K562 (cell line): ENCODE results near the gene KAZN. TPM values are rescaled to one million over a fixed set of nuclear protein-coding genes. Genes with fewer than 3 reads are reported as not detected.

Source experiments
- ATAC-seq: fragments of 200-7000 bp; cut with Tn5 transposase; 3 replicates; pipeline ENCODE4 v1.9.1; 2020; ENCODE audit warnings: moderate library complexity
- BruUV-seq: library from RNA; stranded (reverse); fragments of 400-500 nt; replicated peaks from 2 replicates; lab custom pipeline; 2021; lab: Mats Ljungman, UMichigan
- CTCF ChIA-PET: fragments of 300-600 bp; formaldehyde crosslinking; extraction: SDS; loops from one replicate; lab custom pipeline; 2021; ENCODE audit warnings: low intra/inter-chr PET ratio; lab: Yijun Ruan, JAX
- POLR2A ChIA-PET: fragments of 300-600, 350-650 bp; sonication (Branson Sonifier 250); formaldehyde crosslinking; extraction: SDS; loops from one replicate; lab custom pipeline; 2021; ENCODE audit warnings: antibody characterized with exemption, inconsistent platforms; lab: Yijun Ruan, JAX
- DNase-seq, 4 experiments: peaks; one replicate each; pipeline versions ENCODE4 v3.0.0 to v3.0.0-alpha.2; 2011 to 2018; ENCODE audit warnings: low spot score in 3 of 4, mixed read lengths in 3 of 4; ENCODE audit errors: extremely low read depth in 1 of 4
- FAIRE-seq: peaks from 2 replicates; lab custom pipeline; 2011; peaks lifted over from hg19 to GRCh38; lab: Jason Lieb, UNC
- H2AFZ ChIP-seq: 2 replicates; pipeline ENCODE4 v1.6.0; 2011; ENCODE audit warnings: low read depth, low read length, control low read depth, inconsistent platforms
- H3K27ac ChIP-seq: fragments of 200-600 bp; 3 replicates; pipeline ENCODE4 v1.8.0; 2011; ENCODE audit warnings: low read depth, mild to moderate bottlenecking, control low read depth, inconsistent platforms, low read length, moderate library complexity, mixed read lengths; ENCODE audit errors: extremely low read depth
- H3K27me3 ChIP-seq, 2 experiments: fragments of 300-600 bp in 1 of 2; 2 replicates in 1 of 2; 3 replicates in 1 of 2; pipeline versions ENCODE4 v1.6.0 to v1.8.0; 2011; ENCODE audit warnings: inconsistent platforms in 2 of 2, low read length in 2 of 2, mild to moderate bottlenecking in 1 of 2, mixed read lengths in 1 of 2, moderate library complexity in 1 of 2; ENCODE audit not compliant: control insufficient read depth in 2 of 2, insufficient read depth in 2 of 2
- H3K36me3 ChIP-seq: fragments of 300-600 bp; 3 replicates; pipeline ENCODE4 v1.8.0; 2011; ENCODE audit warnings: mild to moderate bottlenecking, low read length, inconsistent platforms; ENCODE audit not compliant: control insufficient read depth, insufficient read depth
- H3K4me1 ChIP-seq, 2 experiments: fragments of 200-600 bp in 1 of 2; replicated peaks in 1 of 2; 2 replicates in 1 of 2; 3 replicates in 1 of 2; pipeline versions ENCODE4 v1.5.1 to v1.8.0; 2011; ENCODE audit warnings: inconsistent platforms in 2 of 2, low read length in 2 of 2, mild to moderate bottlenecking in 1 of 2, mixed read lengths in 1 of 2, moderate library complexity in 1 of 2; ENCODE audit not compliant: control insufficient read depth in 2 of 2, insufficient read depth in 2 of 2
- H3K4me2 ChIP-seq: 2 replicates; pipeline ENCODE4 v1.6.1; 2011; ENCODE audit warnings: low read length, control low read depth, inconsistent platforms, mixed read lengths; ENCODE audit not compliant: insufficient read depth
- H3K4me3 ChIP-seq: fragments of 200-600 bp; sonication (generic), shearing (Covaris generic); 2 replicates; pipeline ENCODE4 v1.5.1; 2016; ENCODE audit warnings: control low read depth, inconsistent platforms
- H3K79me2 ChIP-seq: fragments of 200-600 bp; 3 replicates; pipeline ENCODE4 v1.8.0; 2011; ENCODE audit warnings: low read length, inconsistent platforms; ENCODE audit not compliant: control insufficient read depth, insufficient read depth
- H3K9ac ChIP-seq, 2 experiments: 2 replicates each; pipeline versions ENCODE4 v1.6.0 to v1.6.1; 2011; ENCODE audit warnings: low read depth in 2 of 2, low read length in 2 of 2, control low read depth in 1 of 2, inconsistent platforms in 1 of 2, mild to moderate bottlenecking in 1 of 2, mixed read lengths in 1 of 2; ENCODE audit not compliant: insufficient read depth in 1 of 2
- H3K9me1 ChIP-seq: one replicate; pipeline ENCODE4 v1.6.0; 2011; ENCODE audit warnings: inconsistent platforms, mild to moderate bottlenecking, low read length, moderate library complexity; ENCODE audit not compliant: control insufficient read depth, insufficient read depth
- H3K9me3 ChIP-seq: replicated peaks from 2 replicates; pipeline ENCODE4 v1.5.1; 2011; ENCODE audit warnings: low read depth, low read length, inconsistent platforms; ENCODE audit not compliant: control insufficient read depth, insufficient read depth
- H4K20me1 ChIP-seq: replicated peaks from 2 replicates; pipeline ENCODE4 v1.6.1; 2011; ENCODE audit warnings: low read length, inconsistent platforms, mixed read lengths; ENCODE audit not compliant: control insufficient read depth, insufficient read depth
- ESRRB ChIP-seq: fragments of 250-450 bp; sonication (Bioruptor Pico); IDR thresholded peaks from 2 replicates; pipeline ENCODE4 v1.5.0; 2020; ENCODE audit warnings: mild to moderate bottlenecking, moderate library complexity, borderline replicate concordance
- ETV5 ChIP-seq: sonication (generic); formaldehyde crosslinking; IDR thresholded peaks from 2 replicates; pipeline ENCODE4 v1.4.0; 2020; ENCODE audit warnings: low read depth, mild to moderate bottlenecking, missing genetic modification reagents
- HMBOX1 ChIP-seq: sonication (generic); IDR thresholded peaks from 2 replicates; pipeline ENCODE4 v1.6.1; 2016
- KAT2B ChIP-seq: IDR thresholded peaks from one replicate; pipeline ENCODE4 v1.6.1; 2012; ENCODE audit warnings: low read depth, mild to moderate bottlenecking, control low read depth, inconsistent platforms, low read length, moderate library complexity
- KLF6 ChIP-seq: fragments of 250-450 bp; sonication (Bioruptor Pico); IDR thresholded peaks from 2 replicates; pipeline ENCODE4 v1.4.0; 2020; ENCODE audit warnings: mild to moderate bottlenecking, moderate library complexity, borderline replicate concordance
- SMARCC2 ChIP-seq: fragments of 450-650 bp; IDR thresholded peaks from 2 replicates; pipeline ENCODE4 v1.6.1; 2017; ENCODE audit warnings: antibody characterized with exemption, moderate library complexity, mild to moderate bottlenecking, low read depth
- ZBTB43 ChIP-seq: sonication (generic); formaldehyde crosslinking; IDR thresholded peaks from 2 replicates; pipeline ENCODE4 v1.8.0; 2023; ENCODE audit warnings: mild to moderate bottlenecking, missing genetic modification reagents
- ZBTB49 ChIP-seq: sonication (generic); formaldehyde crosslinking; IDR thresholded peaks from 2 replicates; pipeline ENCODE4 v1.8.0; 2022; ENCODE audit warnings: missing genetic modification reagents, mild to moderate bottlenecking, borderline replicate concordance
- ZC3H8 ChIP-seq: fragments of 450-650 bp; IDR thresholded peaks from 2 replicates; pipeline ENCODE4 v1.6.1; 2017
- ZNF57 ChIP-seq: fragments of 450-650 bp; formaldehyde crosslinking; IDR thresholded peaks from 2 replicates; pipeline ENCODE4 v1.4.0; 2020; ENCODE audit warnings: mild to moderate bottlenecking, moderate library complexity
- ZNF586 ChIP-seq: fragments of 450-650 bp; formaldehyde crosslinking; conservative IDR thresholded peaks from 2 replicates; pipeline ENCODE4 v1.4.0; 2020; ENCODE audit warnings: mild to moderate bottlenecking, moderate library complexity
- WGBS: fragments of 100-300 bp; shearing (Covaris generic); methylation state at CpG from one replicate; pipeline ENCODE4 v1.1.6; 2016; ENCODE audit warnings: low coverage, mixed read lengths; ENCODE audit not compliant: insufficient coverage; ENCODE audit errors: missing lambda C conversion rate; 5-methylcytosine and 5-hydroxymethylcytosine counted together
- in situ Hi-C: fragments of 300-500 bp; cut with MboI; formaldehyde crosslinking; loops from 4 replicates; pipeline ENCODE4 v1.15.0; 2018; ENCODE audit warnings: inconsistent platforms, mixed read lengths
- intact Hi-C: fragments of 100-400 bp; cut with micrococcal nuclease; formaldehyde crosslinking; loops from 2 replicates; pipeline ENCODE4 v1.14.2; 2022
- polyA plus RNA-seq, 8 experiments: library from polyadenylated mRNA; depleted of rRNA in 4 of 8; stranded (reverse) in 5 of 8; unstranded in 3 of 8; fragments of >200 nt; fragmentation: Nextera tagmentation in 2 of 8; fragmentation: Illumina TruSeq in 1 of 8; extraction: Ambion mirVana in 2 of 8; extraction: Trizol in 1 of 8; gene quantifications; 2 replicates each; pipeline versions ENCODE4 v1.2.1 to v1.2.3, GENCODE V29; 2011 to 2014; ENCODE audit warnings: inconsistent platforms in 1 of 8, missing spikeins in 1 of 8
- total RNA-seq, 7 experiments: library from RNA; depleted of rRNA in 6 of 7; stranded (reverse); fragments of >200 nt in 6 of 7; fragmentation: Illumina TruSeq in 2 of 7; extraction: Trizol in 2 of 7; gene quantifications; 2 replicates each; pipeline versions ENCODE4 v1.2.1 to v1.2.3, GENCODE V29; 2011 to 2021; ENCODE audit warnings: low replicate concordance in 1 of 7

The KAZN gene
- total and polyA plus RNA-seq, 9 of the 15 experiments (the other 6 are each of a cell fraction or from before 2014, with no cell fraction given): 2.1 to 21.6 (median 5.4) TPM

DNA sequence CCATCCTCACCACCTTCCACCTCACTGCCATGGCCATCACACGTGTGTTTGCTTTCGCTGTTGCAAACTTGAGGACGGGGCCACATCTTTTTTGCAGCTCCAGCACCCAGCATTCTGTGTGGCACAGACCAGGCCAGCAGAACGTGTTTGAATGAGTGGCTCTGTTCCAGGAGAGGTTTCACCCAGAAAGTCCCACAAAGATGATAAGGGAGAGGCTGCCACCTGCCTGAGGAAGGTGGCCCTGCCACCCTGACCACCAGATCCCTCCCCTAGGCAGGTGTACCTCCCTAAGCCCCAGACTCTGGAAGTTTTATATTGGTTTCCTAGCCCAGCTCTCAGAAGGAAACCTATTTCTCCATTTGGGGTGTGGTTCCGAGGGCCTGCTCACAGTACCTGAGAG lies 252.1 kb downstream of the KAZN start (continued):
- no peak for TF ChIP-seq ZBTB43 (CRISPR knock-in tag)
- no peak for TF ChIP-seq ZNF57
- TF ChIP-seq SMARCC2: no peak
- TF ChIP-seq ETV5 (CRISPR knock-in tag): 0 out of 2 replicates have a peak, but pooled peaks have one; percentile 17
- TF ChIP-seq ZNF586: no peak

DNA sequence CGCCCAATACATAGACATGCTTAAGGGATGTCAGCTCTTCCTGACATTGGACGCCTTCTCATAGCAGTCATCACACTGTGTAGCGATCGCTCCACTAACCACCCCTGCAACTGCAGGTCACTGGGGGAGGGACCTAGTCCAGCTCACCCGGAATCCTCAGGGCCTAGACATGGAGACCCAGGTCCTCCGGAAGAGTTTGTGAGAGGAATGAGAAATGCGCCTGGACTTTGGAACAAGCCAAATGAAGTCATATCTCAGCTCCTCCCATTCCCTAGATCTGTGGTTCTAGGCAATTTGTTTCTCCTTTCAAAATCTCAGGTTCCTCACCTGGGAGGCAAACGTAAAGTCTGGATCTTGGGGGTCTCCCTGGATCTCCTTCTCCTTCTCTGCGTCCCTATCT lies 253.3 kb downstream of the KAZN start:
- no peaks in the 10 kb centered on the region for H3K9me1 ChIP-seq
- intact Hi-C loops (loop anchor here (2.0 kb wide), 1 partner anchor 73 kb away; no protein-coding TSS in a partner anchor), in situ Hi-C loops (loop anchor here (25.0 kb wide), 1 partner anchor 739 kb away; no protein-coding TSS in a partner anchor)
- peaks cover 0 to 6% of the 10 kb centered on the region in 2 experiments; a peak in 4 of 5 replicates for H3K4me1 ChIP-seq
- H3K4me3 ChIP-seq: no peak overlapping the region
- no peaks in the 10 kb centered on the region for H4K20me1 ChIP-seq
- H3K79me2 ChIP-seq: no peaks in the 10 kb centered on the region
- H3K27me3 ChIP-seq: peaks cover 42 to 44% of the 10 kb centered on the region in 2 experiments
- TF ChIP-seq HMBOX1 (no peak), KLF6 (CRISPR knock-in tag) (no peak), ZBTB49 (CRISPR knock-in tag) (no peak), KAT2B (no peak), ESRRB (CRISPR knock-in tag) (no peak), ZC3H8 (no peak)
- no peaks in the 10 kb centered on the region for H3K9me3 ChIP-seq
- BruUV-seq: no TSS peak
- CTCF ChIA-PET: no interaction called here
- POLR2A ChIA-PET: interaction anchor here (0.6 kb wide), 1 partner anchor 75 kb away, joined by 3 read pairs; no protein-coding TSS in a partner anchor
- FAIRE-seq (no peak), DNase-seq (no peak), ATAC-seq (no peak)
- H2AFZ ChIP-seq: no peak overlapping the region
- H3K9ac ChIP-seq: no peak overlapping the region
- no peaks in the 10 kb centered on the region for H3K36me3 ChIP-seq
- H3K4me2 ChIP-seq: no peak overlapping the region
- no peak overlapping the region for H3K27ac ChIP-seq
- 27% methylated on average over 9 of the region's 9 CpGs for WGBS
